HG03066 (cell line): Measurements from ENCODE around the gene PCP2.

Experiments used
- ATAC-seq: cut with Tn5 transposase; IDR thresholded peaks from one replicate; pipeline ENCODE4 v1.9.1; 2021; ENCODE audit warnings: low read depth; ENCODE audit not compliant: unreplicated experiment

Gene PCP2

DNA sequence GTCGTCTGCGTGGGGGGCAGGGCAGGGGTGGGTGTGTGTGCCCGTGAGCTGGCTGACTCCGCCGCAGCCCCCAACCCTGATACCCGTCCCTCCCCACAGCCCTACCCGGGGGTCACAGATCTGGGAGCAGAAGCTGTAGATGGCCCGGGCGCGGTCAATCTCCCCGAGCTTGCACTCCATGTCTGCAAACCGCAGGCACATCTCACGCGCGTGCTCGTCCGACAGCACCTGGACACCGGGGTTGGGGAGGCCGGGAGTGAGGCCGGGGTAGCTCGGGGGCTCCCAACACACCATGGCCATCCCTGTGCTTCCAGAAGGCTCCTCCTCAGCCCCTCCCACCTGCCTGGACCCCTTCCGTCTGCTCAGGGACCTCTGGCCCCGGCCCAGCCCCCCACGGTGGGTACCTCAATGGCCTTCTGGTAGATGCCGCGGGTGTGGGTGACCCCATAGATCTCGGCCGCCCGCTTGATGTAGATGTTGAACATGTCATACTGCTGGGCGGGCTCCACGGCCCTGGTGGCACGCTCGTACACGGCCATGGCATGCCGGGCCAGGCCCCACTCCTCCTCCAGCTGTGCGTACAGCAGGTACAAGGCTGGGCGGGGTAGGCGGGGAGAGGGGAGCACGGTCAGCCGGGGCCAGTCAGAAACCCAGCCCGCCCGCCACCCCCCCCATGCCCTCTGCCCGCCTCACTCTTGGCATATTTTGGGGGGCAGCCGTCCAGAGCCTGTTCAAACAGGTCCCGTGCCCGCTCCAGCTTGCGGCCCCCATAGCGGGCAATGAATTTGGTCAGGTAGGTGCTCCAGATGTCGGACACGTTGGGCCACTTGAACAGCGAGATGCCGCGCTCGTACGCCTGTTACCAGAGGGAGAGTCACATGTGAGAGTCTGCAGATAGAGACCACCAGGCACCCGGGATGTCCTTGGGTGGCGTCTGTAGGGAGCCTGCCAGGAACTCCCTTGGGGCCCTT is 12.8 kb downstream of the PCP2 start:
- ATAC-seq = no peak

DNA sequence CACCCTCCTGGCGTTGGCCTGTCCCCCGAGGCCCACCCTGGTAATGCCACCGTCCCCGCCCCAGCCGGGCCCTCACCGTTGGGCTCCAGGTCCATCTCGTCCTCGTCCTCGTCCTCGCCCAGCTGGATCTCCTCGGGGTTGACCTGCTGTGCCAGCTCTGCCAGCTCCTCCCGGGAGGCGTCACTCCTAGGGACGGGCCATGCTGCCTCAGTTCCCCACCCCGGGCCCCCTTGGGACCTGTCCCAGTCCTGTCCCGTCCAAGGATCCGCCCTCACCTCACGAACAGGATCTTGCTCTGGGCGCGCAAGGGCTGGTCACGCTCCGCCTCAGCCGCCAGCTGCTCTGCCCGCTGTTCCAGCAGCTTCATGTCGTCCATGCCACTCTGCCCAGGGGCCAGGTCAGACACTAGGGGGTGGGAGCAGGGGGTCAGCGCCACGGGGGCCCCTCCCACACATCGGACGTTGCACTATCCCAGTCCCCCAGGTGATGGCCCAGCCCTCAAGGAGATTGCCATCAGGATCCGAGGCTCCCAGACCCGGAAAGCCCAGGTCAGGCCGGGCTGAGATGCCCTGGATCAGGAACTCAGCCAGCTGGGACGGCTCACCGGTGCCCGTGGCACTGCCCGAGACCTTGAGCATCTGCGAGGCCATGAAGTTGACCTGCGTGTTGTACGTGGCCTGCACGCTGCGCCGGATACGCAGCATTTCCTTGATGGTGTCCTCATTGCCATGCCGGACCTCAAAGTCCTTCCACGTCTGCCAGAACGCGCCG is 13.7 kb downstream of the PCP2 start:
- no peak for ATAC-seq

DNA sequence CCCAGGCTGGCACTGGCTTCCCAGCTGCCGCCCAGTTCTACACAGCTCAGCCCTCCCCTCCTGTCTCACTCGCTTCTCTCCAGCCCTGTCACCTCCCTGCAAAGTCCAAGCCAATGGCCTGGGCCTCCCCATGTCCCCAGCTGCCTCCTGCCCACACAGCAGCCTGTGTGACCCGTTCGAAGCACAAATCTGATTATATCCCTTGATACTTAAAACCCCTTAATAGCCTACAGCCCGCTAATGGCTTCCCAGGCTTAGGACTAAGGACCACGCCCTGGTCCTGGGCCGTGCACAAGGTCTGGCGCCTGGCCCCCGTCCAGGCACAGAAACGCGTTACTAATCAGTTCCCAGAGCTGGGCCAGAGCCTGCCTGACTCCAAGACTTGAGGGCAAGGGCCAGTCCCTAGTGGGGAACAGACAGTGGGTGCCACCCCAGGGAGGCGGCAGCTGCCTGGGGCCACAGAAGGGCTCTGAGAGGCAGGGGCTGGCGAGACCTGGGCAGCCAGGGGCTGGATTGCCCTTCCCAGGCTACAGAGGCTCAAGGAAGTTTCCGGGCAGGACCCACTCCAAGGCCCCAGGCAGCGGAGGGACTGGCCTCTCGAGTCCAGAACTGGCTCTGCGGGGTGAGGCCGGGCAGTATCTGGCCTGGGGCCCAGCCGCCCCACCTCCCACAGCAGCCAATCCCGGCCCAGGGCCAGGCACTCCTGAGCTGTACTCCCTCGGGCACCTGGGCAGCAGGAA is 14.6 kb downstream of the PCP2 start:
- no peak for ATAC-seq

DNA sequence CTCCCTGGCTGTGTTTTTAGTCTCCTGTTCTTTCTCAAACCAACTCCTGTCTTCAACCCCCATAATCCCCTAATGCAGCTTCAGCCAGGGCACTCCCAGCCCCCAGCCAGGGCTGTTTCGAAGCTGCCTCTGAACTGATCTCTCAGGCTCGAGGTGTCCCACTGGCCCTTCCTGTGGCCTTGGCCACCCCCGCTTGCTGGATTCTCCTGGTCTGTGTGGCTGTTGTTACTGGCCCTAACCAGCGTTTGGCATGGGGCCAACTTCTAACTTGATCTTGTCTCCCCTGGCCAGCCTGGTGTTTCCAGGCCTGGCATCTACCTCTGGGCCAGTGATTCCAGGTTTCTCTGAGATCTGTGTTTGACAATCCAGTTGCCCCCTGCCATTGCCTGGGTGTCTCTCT is 15.2 kb downstream of the PCP2 start:
- ATAC-seq = no peak

DNA sequence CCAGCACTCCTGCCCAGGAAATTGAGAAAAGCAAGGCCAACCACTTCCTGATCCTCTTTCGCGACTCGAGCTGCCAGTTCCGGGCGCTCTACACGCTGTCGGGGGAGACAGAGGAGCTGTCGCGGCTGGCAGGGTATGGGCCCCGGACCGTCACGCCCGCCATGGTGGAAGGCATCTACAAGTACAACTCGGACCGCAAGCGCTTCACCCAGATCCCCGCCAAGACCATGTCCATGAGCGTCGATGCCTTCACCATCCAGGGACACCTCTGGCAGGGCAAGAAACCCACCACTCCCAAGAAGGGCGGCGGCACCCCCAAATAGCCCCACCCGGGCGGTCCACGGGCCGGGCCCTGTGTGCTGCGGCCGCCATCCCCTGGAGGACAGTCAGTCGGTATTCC is 15.8 kb downstream of the PCP2 start:
- ATAC-seq = no peak

DNA sequence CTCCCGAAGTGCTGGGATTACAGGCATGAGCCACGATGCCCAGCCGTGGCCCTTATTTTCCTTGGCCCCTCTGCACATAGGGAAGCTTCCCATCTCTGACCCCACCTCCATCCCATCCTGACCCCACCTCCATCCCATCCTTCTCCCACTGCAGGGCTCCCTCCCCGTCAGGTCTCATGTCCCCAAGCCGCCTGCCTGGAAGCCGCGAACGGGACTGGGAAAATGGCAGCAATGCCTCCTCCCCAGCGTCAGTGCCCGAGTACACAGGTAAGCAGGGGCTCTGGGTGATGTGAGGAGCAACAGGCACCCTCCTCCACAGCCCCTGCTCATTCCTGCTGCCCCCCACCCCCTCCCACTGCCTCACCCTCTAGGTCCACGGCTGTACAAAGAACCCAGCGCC is 16.3 kb downstream of the PCP2 start:
- no peak for ATAC-seq

DNA sequence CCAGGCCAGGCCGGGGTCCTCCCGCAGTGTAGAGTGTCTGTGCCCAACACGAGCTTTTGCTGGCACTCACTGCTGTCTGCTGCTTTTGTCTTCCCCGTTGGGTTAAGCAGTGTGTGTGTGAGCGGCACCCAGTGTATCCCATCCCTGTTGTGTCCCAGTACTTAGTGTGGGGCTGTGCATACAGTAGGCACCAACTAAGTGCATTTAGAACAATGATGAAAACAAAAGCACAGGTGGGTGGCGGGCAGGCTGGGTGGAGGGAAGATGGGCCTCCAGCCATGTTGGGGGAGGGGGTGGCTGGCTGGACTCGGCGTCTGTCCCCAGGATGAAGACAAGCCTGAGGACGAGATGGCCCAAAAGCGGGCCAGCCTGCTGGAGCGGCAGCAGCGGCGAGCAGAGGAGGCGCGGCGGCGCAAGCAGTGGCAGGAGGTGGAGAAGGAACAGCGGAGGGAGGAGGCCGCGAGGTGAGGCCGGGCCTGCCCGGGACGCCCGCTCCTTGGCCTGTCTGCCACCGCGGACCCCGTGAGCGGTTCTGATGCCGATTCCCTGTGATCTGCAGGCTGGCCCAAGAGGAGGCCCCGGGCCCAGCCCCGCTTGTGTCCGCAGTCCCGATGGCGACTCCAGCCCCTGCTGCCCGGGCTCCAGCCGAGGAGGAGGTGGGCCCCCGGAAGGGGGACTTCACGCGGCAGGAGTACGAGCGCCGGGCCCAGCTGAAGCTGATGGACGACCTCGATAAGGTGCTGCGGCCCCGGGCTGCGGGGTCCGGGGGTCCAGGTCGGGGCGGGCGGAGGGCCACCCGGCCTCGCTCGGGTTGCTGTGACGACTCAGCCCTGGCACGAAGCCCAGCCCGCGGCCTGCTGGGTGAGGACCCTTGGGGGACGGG is 18.4 kb downstream of the PCP2 start:
- ATAC-seq = no peak

DNA sequence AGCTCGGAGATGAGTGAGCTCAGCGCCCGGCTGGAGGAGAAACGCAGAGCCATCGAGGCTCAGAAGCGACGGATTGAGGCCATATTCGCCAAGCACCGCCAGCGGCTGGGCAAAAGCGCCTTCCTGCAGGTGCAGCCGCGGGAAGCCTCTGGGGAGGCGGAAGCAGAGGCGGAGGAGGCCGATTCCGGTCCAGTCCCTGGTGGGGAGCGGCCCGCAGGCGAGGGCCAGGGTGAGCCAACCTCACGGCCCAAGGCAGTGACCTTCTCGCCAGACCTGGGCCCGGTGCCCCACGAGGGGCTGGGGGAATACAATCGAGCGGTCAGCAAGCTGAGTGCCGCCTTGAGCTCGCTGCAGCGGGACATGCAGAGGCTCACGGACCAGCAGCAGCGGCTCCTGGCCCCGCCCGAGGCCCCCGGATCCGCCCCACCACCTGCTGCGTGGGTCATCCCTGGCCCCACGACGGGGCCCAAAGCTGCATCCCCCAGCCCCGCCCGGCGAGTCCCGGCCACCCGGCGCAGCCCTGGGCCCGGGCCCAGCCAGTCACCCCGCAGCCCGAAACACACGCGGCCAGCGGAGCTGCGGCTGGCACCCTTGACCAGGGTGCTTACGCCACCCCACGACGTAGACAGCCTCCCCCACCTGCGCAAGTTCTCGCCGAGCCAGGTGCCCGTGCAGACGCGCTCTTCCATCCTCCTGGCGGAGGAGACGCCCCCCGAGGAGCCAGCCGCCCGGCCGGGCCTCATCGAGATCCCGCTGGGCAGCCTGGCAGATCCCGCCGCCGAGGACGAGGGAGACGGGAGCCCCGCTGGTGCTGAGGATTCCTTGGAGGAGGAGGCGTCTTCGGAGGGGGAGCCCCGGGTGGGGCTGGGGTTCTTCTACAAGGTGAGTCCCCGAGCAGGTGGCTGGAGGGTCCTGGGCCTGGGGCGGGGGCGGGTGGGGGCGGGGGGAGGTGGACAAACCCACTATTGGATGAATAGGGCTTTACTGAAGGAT is 20.9 kb downstream of the PCP2 start:
- ATAC-seq = no peak

DNA sequence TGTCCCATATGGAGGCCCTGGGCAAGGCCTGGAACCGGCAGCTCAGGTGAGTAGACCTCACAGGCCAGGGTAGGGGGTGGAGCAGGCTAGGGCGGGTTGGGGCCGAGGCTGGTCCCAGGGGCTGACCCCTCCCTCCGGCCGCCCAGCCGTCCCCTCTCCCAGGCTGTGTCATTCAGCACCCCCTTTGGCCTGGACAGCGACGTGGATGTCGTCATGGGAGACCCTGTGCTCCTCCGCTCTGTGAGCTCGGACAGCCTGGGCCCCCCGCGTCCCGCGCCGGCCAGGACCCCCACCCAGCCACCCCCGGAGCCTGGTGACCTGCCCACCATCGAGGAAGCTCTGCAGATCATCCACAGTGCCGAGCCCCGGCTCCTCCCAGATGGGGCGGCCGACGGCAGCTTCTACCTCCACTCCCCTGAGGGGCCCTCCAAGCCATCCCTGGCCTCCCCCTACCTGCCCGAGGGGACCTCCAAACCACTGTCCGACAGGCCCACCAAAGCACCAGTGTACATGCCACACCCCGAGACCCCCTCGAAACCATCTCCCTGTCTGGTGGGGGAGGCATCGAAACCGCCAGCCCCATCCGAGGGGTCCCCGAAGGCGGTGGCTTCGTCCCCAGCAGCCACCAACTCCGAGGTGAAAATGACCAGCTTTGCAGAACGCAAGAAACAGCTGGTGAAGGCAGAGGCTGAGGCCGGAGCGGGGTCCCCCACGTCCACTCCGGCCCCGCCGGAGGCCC is 21.8 kb downstream of the PCP2 start:
- no peak for ATAC-seq

DNA sequence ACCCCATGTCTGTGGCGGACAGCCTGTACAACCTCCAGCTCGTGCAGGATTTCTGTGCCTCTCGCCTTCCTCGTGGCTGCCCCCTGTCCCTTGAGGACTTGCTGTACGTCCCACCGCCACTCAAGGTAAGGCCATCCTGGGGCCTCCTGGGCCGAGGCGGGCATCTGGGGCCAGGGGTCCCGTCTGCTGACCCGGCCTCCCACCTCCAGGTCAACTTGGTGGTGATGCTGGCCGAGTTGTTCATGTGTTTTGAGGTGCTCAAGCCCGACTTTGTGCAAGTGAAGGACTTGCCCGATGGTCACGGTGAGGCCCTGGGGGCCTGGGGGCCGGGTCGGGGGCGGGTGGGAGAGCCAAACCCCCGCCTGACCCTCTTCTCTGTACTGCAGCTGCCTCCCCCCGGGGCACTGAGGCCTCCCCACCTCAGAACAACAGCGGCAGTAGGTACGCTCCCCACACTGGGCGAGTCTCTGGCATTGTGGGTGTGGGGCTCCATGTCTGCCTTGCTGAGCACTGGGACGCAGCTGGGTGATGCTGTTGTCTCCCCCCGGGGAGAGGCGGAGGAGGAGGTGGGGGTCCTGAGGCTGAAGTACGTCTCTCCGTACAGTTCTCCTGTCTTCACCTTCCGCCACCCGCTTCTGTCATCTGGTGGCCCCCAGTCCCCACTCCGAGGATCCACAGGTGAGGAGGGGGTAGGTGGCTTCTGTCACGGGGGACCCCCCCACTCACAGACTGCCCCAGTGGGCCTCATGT is 22.9 kb downstream of the PCP2 start:
- no peak for ATAC-seq

DNA sequence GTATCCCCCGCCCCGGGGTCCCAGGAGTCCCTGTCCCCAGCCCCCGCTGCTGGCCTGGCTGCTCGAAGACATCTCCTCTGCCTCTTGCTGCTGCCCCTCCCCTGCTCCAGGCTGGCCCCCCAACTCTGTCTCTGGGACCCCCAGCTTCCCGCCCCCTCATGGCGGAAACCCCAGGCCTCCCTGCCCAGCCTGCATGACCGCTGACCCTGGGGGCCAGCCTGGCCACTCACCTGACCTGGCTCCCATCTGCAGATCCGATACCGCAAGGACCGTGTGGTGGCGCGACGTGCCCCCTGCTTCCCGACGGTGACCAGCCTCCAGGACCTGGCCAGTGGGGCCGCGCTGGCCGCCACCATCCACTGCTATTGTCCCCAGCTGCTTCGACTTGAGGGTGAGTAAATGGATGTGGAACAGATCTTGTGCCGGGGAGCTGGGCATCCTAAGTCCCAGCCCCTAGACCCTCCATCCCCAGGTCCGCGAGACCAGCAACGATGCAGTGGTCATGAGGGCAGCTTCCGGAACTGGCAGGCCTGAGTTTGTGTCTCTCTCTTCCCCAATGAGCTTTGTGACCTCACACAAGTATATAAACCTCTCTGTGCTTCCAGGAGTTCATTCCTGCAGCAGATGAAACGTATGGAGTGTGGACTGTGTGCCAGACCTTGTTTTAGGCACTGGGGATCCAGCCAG is 25.5 kb downstream of the PCP2 start:
- no peak for ATAC-seq

DNA sequence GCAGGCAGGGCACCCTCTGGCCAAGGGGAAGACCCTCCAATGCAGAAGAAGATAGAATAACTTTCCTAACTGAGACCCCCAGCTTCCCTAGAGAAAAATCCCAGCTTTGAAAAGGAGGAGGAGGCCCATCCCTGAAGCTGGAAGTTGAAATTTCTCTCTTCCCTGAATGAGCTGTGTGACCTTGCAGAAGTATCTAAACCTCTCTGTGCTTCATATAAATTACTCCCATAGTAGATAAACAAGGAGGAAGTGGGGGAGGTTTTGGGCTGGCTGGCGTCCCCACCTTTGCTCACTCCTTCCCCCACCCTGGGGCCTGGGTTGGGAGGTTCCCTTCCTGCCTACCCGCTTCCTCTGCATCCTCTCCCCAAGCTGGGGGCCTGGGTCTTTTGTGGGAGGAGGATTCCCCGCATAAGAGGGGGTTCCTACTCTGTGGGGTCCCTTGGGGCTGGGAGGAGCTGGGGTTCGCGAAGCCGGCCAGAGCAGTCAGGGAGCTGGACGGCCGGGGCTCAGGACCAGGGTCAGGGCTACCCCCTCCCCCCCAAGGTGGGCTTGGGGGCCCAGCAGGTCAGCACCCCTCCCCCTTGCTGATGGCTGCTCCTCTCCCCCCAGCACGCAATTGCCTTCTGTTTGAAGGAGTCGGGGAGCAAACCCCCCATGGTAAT is 26.2 kb downstream of the PCP2 start:
- ATAC-seq = no peak

DNA sequence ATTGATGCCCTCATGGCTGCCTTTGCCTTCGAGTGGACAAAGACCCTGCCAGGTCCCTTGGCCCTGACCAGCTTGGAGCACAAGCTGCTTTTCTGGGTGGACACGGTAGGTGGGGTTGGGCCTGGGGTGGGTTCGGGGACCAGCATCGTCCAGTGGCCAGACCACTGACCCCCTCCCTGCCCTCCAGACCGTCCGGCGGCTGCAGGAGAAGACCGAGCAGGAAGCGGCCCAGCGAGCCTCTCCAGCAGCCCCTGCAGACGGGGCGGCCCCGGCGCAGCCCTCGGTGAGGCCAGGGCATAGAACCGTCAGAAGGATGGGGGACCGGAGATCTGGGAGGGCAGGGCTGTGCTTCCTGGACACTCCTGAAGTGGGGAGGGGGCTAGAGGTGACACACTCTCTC is 27.2 kb downstream of the PCP2 start:
- ATAC-seq = no peak

DNA sequence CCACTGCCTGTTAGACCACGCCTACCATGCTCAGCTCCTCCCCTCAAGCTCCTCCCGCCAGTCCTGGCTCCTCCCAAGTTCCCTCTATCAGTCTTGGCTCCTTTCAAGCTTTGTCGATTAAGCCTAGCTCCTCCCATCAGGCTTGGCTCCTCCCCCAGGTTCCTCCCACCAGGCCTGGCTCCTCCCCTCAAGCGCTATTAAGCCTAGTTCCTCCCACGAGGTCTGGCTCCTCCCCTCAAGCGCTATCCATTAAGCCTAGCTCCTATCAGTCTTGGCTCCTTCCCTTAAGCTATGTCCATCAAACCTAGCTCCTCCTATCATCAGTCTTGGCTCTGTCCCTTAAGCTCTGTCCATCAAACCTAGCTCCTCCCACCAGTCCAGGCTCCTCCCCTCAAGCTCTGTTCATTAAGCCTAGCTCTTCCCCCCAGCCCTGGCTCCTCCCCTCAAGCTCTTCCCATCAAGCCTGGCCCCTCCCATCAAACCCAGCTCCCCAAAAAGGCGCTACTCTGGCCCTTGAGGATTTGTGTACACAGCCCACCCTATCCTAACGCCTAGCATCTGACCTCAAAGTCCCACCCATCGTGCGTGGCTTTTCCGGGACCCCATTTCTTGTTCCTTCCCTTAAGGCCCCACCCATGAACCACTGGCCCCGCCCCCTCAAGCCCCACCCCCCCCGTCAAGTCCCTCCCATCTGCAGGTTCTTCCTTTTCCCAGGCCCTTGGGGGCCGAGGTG is 27.9 kb downstream of the PCP2 start:
- no peak for ATAC-seq

DNA sequence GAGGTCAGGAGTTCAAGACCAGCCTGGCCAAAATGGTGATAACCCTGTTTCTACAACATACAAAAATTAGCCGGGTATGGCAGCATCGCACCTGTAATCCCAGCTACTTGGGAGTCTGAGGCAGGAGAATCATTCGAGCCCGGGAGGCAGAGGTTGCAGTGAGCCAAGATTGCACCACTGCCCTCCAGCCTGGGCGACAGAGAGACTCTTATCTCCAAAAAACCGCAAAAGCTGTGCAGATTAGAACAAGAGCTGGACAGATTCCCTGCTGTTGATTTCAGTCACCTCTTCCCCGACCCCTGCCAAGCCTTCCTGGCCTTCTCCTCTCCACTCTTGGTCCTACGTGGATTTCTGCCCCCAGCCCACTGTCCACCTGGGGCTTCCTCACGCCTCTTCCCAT is 29.6 kb downstream of the PCP2 start:
- ATAC-seq = no peak
